Ramos (cell line): ENCODE measurements around the gene CNMD.
"Not testable (repeated sequence)": the region's sequence is repeated elsewhere in the genome, so short reads cannot be mapped to it uniquely, and the experiment has no call there.

Experiments
- in situ Hi-C: fragments of 300-500 bp; cut with MboI; formaldehyde crosslinking; loops from one replicate; pipeline ENCODE4 v1.14.3; 2022; ENCODE audit warnings: low sequenced_read_pairs; ENCODE audit not compliant: unreplicated experiment

CNMD gene

DNA sequence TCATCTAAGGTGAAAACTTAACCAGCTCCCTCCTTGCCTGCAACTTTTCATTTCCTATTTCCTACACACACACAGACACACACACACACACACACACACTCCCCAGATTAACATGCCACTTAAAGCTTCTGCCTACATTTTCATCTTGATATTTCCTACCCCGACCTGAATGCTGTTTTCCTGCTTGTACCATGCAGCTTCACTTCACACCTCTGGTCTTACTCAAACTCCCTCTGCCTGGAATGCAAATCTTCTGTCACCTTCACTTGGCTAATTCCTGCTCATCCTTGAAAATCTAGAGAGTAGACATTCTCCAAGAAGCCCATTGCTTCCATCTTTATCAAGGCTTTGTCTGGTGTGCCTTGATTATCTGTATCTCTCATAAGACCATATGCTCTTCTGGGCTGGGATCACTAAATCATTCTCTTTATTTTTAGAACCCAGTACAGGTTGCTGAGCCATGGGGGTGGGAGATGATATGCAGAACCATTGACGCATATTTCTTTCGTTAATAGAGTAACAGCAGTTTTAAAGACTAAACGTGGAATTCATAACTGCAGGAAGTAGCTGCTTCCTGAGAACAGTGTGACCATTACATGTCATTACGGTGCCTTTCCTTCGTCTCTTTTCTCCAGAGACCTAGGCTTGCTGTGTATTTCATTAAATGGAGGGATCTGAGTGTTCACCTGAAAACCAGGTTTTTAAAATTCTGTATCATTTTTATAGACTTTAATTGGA lies 37.7 kb downstream of the CNMD start:
- in situ Hi-C loops: no loop called here

GRCh38 chr13:52696566-52696965 lies 43.1 kb downstream of the CNMD start:
- in situ Hi-C loops: no loop called here

- in situ Hi-C loops: no loop called here
Observed at GRCh38 chr13:52695856-52696255, 43.8 kb downstream of the CNMD start.

DNA sequence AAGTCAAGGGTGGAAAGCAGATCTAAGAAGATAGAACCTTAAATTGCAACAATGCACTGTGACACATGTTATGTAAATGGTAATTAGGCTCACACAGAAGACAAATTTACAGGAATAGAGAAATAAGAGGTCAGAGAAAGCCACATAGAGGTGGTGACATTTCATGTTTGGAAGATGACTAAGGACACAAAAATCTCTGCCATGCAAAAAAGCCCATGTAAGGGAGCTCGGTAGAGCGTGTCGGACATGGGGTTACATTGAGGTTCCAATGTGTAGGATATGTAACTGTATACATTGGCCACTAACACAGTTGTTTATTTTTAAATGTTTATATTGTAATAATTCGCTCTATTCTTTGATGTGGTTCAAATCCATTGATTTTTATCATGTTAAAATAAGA lies 53.2 kb downstream of the CNMD start:
- in situ Hi-C loops: no loop called here

GRCh38 chr13:52685806-52686205 lies 53.8 kb downstream of the CNMD start:
- in situ Hi-C loops: not testable (repeated sequence)

DNA sequence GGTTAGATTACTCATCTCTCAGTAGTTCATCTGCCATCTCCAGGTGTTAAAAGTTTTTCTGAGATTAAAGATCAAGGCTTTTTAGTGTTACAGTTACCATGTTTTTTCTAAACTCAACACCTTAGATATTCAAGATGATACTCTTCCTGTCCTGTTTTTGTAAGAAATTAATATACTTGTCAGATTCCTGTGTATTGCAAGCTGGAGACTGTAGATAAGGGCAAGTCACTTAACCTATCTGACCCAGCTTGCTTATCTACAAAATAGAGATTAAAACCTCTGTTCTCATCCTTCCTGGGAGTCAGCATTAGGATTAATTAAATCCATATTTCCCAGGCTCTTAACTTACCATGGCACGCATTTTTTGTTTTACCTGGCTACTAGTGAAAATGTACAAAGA lies 61.8 kb downstream of the CNMD start:
- in situ Hi-C loops: no loop called here

DNA sequence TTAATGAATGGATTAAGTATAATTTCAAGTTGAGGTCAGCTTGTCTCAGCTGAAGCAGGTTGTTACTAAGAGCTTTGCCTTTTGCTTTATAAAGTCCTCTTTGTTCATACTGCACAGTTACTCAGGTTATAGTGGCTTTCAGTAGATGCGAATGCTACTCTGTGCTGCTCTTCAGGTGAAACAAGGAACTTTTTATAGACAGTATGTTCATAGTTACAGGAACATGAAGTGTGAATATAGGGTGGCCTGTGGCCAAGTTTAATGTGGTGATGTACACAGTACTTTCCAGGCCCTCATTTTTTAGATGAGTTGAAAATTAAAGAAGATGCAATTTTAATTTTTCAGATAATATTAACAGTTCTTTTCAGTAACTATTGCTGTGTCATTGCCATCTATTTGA lies 66.2 kb downstream of the CNMD start:
- in situ Hi-C loops: no loop called here

- in situ Hi-C loops: no loop called here
Observed at GRCh38 chr13:52670726-52671125, 68.9 kb downstream of the CNMD start.

GRCh38 chr13:52669677-52670076 lies 69.9 kb downstream of the CNMD start:
- in situ Hi-C loops: no loop called here

DNA sequence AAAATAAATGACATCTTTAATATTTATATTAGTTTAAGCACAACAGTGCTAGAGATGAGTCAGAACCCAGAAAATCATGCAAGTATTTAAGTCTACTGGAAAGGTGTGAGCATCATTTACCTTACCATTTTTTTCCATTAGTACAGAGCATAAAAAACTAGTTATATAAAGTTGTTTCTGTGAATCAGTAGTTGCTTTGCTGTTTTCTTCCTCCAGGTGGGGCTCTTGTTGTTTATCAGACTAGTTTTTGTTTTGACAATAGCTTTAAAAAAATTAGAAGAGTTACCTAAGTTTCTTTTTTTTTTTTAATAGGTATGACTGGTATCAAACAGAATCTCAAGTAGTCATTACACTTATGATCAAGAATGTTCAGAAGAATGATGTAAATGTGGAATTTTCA lies 74.3 kb downstream of the CNMD start:
- in situ Hi-C loops: no loop called here

- in situ Hi-C loops: no loop called here
Observed at GRCh38 chr13:52664272-52664671, 75.3 kb downstream of the CNMD start.

DNA sequence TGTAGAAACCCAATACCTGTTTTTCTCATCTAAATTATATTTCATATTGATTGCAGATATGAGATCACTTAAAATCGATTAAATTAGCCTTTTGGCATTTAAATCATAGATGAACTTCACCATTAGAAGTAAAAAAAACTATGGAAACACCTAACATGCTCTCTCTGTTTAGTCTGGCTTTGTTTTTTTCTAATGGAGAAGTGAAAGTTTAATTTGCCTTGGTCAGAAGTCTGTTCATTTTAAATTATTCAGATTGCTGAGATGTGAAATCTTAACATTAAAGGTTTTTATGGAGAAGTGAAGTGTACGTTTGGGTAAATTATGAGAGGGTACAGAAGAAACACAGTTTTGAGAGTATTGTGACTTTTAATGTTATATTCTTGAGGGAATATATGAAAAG lies 80.3 kb downstream of the CNMD start:
- in situ Hi-C loops: no loop called here
